HG03097 (cell line): ENCODE measurements around the gene ACP7.
"Not testable (repeated sequence)": the region's sequence is repeated elsewhere in the genome, so short reads cannot be mapped to it uniquely, and the experiment has no call there.

Experiments used
- ATAC-seq: cut with Tn5 transposase; IDR thresholded peaks from one replicate; pipeline ENCODE4 v1.9.1; 2021; ENCODE audit not compliant: unreplicated experiment, low FRiP score

Gene ACP7

DNA sequence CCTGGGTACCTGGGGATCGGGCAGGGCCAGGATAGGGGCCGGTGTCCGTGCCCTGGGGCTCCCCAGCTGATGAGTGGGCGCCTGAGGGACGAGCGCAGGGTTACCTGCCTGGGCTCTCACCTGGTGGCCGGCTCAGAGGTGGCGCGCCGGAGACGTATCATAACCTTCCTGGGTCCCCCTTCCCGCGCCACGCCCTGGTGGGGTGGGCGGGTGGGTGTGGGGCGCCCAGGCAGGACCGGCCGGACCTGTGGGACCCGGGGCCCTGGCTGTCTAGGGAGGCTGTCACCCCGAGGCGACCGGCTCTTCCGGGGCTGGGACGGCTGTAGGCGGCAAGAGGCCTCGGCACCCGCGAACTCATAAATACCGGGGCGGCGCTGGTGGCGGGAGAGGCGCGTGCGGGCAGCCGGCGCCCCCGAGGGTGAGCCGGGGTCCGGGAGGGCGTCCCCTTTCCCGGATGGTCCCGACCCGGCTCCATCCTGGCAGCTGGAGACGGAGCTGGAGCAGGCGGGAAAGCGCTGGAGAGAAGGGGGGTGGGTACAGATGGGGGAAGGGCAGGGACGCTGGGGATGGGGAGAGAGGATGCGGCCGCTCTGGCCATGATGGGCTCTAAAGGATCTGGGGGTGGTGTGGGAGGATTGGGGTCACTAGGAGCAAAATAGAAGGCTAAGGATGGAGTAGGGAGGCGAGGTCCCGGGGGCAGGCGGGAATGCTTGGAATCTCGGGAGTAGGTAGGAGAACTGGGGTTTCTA, at the start of gene ACP7:
Gene ACP7 (plus strand): TSS at position 386 of the 749 bp plus-strand sequence. CDS start 902 bp downstream, outside the sequence.
- no peak for ATAC-seq

DNA sequence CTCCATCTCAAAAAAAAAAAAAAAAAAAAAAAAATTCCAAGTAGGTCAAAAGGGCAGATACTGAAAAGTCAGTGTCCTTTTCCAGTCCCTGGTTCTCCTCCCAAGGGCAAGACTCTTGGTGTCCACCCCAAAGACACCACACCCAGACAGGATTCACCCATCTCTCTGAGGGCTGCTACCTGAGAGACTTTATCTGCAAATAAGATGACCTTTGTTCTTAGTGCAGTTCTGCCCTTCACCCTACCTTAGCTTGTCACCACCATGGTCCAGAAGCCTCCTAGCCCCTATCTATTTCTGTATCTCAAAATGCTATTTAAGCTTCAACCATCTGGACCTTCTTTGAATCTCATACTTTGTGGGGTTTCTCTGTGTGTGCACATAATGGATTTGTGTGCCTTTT, 47.6 kb upstream of the ACP7 start:
- no peak for ATAC-seq

DNA sequence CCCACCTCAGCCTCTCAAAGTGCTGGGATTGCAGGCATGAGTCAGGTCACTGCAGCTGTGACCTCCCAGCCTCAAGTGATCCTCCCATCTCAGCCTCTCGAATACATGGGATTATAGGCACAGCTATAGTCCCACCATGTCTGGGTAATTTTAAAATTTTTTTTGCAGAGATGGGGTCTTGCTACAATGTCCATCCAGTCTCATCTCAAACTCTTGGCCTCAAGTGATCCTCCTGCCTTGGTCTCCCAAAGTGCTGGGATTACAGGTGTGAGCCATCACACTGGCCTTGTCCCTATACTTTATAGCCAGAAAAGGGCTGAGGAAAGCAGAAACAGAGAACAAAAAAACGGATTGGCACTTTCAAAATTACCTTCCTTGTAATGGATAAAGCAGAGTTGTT, 47.0 kb upstream of the ACP7 start:
- ATAC-seq = no peak

- ATAC-seq = no peak
Measured at GRCh38 chr19:39038098-39038497, 46.1 kb upstream of the ACP7 start.

GRCh38 chr19:39045506-39045905, 38.7 kb upstream of the ACP7 start:
- ATAC-seq = no peak

DNA sequence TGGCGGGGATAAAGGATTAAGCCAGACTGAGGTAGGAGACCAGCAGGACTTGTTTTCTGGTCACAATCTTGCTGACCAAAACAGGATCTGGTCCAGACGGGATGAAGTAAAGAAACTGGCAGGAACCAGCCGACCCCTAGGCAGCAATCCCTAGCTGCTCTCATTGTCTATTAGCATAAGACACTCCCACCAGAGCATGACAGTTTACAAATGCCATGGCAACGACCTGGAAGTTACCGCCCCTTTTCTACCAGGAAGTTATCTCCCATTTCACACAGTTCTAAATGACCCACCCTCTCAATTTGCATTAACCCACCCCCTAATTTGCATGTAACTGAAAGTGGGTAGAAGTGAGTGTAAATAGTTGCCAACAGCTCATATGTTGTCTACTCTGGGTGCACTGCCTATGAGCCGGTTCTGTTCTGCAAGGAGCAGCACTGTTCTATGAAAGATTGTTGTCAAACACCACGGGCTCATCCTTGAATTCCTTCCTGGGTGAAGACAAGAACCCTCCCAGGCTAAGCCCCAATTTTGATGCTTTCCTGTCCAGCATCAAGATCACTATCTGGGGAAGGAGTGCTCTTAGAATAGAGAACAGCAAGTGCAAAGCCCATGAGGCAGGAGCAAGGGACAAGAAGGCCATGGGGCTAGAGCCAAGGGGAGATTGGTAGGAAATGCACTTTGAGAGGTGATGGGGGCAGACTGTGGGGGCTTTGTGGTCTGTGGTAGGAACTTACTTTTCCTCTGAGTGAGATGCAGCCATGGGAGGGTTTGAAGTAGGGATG, 37.9 kb upstream of the ACP7 start:
- no peak for ATAC-seq

- ATAC-seq = no peak
Measured at GRCh38 chr19:39047073-39047472, 37.1 kb upstream of the ACP7 start.

DNA sequence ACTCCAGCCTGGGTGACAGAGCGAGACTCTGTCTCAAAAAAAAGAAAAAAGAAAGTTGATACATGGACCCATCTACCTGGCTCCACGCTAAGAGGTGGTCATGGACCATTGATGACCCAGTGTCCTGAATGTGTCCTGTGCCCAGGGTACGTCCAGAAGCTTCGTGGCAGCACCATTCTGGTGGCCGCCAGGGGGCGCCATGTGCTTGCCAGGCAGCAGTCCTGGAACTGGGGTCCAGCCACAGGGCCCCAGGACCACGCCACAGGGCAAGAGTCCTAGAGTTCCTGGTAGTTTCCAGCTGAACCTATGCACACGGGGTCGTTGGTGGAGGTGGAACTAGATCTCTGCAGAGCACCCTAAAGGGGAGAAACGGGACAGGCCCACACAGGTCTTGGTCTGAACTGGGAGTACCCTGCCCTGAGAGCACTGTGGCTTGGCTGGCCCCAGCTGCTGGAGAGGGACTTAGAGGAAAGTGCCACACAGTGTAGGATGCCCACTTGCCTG, 31.9 kb upstream of the ACP7 start:
- no peak for ATAC-seq

- no peak for ATAC-seq
Measured at GRCh38 chr19:39052846-39053245, 31.3 kb upstream of the ACP7 start.

DNA sequence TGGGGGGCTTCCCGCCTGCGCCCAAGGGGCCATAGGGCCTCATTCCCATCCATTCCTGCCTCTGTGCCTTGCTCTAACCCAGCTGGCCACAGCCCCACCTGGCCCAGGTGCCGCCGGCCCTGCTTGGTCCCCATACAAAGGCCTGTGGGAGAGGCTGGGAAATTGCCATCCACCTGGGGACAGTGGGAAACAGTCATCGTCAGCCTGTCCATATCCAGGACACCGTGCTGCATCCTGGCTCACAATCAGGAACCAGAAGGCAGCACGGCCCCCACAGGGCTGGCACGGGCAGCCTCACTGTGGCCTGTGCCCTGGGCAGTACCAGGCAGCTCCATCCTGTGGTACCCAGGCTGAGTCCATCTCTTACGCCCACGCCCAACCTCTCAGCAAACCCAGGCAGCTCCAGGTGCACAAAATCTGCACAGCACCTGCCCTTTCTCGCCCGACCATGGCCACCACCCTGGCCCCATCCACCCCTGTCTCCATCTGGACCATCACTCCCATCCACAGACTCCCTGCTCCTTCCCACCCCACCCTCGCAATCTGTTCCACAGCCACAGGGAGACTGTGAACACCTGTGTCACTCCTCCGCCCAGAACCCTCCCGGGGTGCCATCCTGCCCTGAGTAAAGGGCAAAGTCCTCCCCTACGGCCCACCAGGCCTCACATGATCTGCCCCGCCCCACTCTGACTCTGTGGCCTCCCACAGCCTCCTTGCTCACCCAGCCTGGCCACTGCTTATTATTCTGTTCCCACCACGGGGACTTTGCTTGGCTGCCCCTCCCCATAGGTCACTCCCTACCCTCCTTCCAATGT, 30.7 kb upstream of the ACP7 start:
- no peak for ATAC-seq

DNA sequence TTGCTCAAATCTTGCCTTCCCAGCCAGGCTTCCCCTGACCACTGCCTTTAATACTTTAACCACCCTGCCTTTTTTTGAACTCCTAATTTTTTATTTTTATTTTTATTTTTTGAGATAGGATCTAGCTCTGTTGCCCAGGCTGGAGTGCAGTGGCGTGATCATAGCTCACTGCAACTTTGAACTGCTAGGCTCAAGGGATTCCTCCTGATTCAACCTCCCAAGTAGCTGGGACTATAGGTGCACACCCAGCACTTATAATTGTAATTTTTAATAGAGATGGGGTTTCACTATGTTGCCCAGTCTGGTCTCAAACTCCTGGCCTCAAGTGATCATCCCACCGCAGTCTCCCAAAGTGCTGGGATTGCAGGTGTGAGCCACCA, 30.1 kb upstream of the ACP7 start:
- ATAC-seq = no peak

DNA sequence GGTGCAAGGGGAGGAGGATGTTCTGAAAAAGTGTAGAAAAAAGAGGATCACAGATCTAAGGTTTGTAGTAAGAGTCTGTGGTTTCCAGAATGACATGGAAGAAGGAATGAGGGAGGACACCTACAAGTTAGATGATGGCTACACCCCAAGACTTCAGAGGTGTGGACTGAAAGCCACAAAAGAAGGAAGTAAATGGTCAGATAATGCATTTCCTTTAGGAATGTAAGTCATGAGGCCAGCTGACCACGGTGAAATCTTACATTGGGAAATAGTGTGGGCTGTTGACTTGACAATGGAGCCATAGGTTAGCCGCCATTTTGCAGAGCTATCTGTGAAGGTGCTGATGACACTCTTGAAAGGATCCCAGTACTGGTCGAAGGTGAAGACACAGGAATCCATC, 26.6 kb upstream of the ACP7 start:
- no peak for ATAC-seq

GRCh38 chr19:39059302-39059701, 24.9 kb upstream of the ACP7 start:
- ATAC-seq = no peak

DNA sequence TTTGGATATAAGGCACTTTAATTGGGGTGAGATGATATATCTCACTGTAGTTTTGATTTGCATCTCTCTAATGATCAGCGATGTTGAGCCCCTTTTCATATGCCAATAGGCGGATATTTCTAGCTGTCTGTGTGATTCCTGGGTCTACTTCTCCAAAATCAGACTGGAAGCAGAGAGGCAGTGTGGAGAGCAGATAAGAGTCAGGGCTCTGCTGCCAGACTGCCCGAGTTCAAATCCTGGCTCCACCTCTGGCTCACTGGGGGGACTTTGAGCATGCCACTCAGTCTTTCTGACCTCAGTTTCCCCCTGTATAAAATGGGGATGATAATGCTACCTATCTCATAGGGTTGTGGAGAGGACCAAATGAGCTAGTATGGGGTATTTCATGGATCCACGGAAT, 24.0 kb upstream of the ACP7 start:
- ATAC-seq = no peak

DNA sequence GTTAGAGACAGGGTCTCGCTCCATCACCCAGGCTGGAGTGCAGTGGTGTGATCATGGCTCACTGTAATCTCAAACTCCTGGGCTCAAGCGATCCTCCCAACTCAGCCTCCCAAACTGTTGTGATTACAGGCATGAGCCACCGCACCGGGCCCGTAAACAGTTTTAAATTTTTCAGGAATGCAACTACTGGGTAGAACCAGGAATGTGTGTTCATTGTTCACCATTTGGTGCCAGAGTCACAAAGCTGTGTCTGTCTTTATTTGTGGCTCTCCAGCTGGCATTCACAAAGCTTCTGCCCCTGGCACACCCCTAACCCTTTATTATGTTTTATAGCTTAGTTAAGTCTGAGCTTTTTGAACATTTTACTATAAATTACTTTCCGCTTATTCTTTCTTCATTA, 19.8 kb upstream of the ACP7 start:
- no peak for ATAC-seq

- no peak for ATAC-seq
Measured at GRCh38 chr19:39065928-39066327, 18.2 kb upstream of the ACP7 start.

DNA sequence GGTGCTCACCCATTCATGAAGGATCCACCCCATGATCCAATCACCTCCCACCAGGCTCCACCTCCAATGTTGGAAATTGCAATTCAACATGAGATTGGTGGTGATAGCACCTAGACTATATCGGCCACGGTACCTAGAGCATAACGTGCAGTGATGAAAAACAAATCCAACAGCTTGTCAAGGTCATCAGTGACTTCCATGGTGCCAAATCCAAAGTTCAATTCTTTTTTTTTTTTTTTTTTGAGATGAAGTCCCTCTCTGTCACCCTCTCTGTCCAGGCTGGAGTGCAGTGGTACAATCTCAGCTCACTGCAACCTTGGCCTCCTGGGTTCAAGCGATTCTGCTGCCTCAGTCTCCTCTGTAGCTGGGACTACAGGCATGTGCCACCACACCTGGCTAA, 17.1 kb upstream of the ACP7 start:
- ATAC-seq = no peak

DNA sequence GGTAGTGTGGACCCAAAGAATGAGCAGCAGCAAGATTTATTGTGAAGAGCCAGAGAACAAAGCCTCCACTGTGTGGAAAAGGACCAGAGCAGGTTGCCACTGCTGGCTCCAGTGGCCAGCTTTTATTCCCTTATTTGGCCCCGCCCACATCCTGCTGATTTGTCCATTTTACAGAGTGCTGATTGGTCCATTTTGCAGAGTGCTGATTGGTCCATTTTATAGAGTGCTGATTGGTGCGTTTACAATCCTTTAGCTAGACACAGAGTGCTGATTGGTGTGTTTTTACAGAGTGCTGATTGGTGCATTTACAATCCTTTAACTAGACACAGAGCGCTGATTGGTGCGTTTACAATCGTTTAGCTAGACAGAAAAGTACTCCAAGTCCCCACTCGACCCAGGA, 15.9 kb upstream of the ACP7 start:
- not testable (repeated sequence) for ATAC-seq

DNA sequence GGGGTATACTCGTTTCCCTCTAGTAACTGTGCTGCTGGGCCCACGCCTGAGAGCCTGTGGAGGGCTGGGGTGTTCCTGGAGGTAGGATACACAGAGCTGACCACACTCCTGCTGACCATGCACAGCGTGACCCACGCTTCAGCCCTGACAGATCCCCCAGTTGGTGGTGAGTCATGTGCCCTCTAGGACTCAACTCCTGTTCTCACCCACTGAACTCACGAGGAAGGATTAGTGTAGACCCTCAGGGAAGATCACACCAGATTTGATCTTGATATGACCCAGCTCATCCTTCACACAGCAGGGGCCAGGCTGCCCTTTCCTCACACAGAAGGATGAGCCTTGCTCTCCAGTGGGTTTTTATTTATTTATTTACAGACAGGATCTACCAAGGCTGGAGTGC, 13.3 kb upstream of the ACP7 start:
- no peak for ATAC-seq

DNA sequence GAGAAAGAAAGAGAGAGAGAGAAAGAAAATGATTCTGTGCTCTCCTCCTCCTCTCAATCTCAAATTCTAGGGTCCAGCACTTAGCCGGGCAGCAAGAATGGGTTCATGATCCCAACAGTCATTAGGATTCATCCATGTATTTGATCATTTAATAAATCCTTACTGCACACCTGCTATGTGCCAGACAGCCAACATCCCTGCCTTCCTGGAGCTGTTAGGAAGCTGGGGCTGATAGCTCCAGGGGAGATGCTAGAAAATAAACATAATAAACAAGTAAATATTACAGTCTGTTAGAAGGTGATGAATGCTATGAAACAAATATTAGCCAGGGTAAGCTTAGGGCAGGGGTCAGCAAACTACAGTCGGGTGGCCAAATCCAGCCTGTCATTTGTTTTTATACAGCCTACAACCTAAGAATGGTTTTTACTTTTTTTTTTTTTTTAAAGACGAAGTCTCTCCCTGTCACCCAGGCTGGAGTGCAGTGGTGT, 9.9 kb upstream of the ACP7 start:
- ATAC-seq = no peak

GRCh38 chr19:39074942-39075341, 9.2 kb upstream of the ACP7 start:
- no peak for ATAC-seq
